Spleen (tissue), 11 donors: Measurements from ENCODE around the gene CLDN1. TPM values are rescaled to one million over a fixed set of nuclear protein-coding genes. Genes with fewer than 3 reads are reported as not detected.

Experiments
- DNase-seq: peaks from one replicate; pipeline ENCODE4 v3.0.0-alpha.2; 2020
- H3K27ac ChIP-seq, 8 donors: fragments of 200-600 bp; sonication (generic) in 7 of 8; 1 replicate in 4 of 8; 2 replicates in 4 of 8; pipeline versions ENCODE4 v1.5.0 to v1.8.0; 2016 to 2021; ENCODE audit warnings: inconsistent platforms in 4 of 8, mild to moderate bottlenecking in 4 of 8, moderate library complexity in 1 of 8
- H3K27me3 ChIP-seq, 7 donors: fragments of 200-600 bp; sonication (generic) in 6 of 7; replicated peaks in 1 of 7; 1 replicate in 4 of 7; 2 replicates in 3 of 7; pipeline versions ENCODE4 v1.5.0 to v1.8.0; 2016 to 2021; ENCODE audit warnings: inconsistent platforms in 3 of 7, mild to moderate bottlenecking in 1 of 7
- H3K36me3 ChIP-seq, 6 donors: fragments of 200-600 bp; sonication (generic) in 5 of 6; 1 replicate in 4 of 6; 2 replicates in 2 of 6; pipeline versions ENCODE4 v1.5.0 to v1.8.0; 2016 to 2021; ENCODE audit warnings: inconsistent platforms in 2 of 6
- H3K4me1 ChIP-seq, 6 donors: fragments of 200-600 bp; sonication (generic) in 5 of 6; 1 replicate in 3 of 6; 2 replicates in 3 of 6; pipeline versions ENCODE4 v1.5.0 to v1.8.0; 2016 to 2021; ENCODE audit warnings: inconsistent platforms in 3 of 6
- H3K4me3 ChIP-seq, 8 donors: fragments of 200-600 bp; sonication (generic) in 7 of 8; 1 replicate in 4 of 8; 2 replicates in 4 of 8; pipeline versions ENCODE4 v1.5.0 to v1.8.0; 2016 to 2021; ENCODE audit warnings: inconsistent platforms in 4 of 8, mild to moderate bottlenecking in 4 of 8, moderate library complexity in 2 of 8
- H3K9me3 ChIP-seq, 8 donors: fragments of 200-600 bp; sonication (generic) in 7 of 8; 1 replicate in 4 of 8; 2 replicates in 4 of 8; pipeline versions ENCODE4 v1.5.0 to v1.8.0; 2016 to 2021; ENCODE audit warnings: inconsistent platforms in 4 of 8
- POLR2A ChIP-seq, 3 donors: fragments of 450-650 bp; IDR thresholded peaks; one replicate each; pipeline ENCODE4 v1.5.1; 2017; ENCODE audit warnings: antibody characterized with exemption in 3 of 3, mild to moderate bottlenecking in 1 of 3
- POLR2AphosphoS5 ChIP-seq, 3 donors: sonication (generic); formaldehyde crosslinking; IDR thresholded peaks; one replicate each; pipeline ENCODE4 v1.5.1; 2017; ENCODE audit warnings: antibody characterized with exemption in 3 of 3
- whole genome bisulfite sequencing, 5 donors: extraction: QIAGEN DNeasy Blood & Tissue Kit in 3 of 5; methylation state at CpG; one replicate each; pipeline versions ENCODE4 v1.1.5 to v1.1.7; 2013 to 2018; 5-methylcytosine and 5-hydroxymethylcytosine counted together
- intact Hi-C: fragments of 100-400 bp; cut with DNase I; formaldehyde crosslinking; loops from one replicate; pipeline ENCODE4 v1.15.0; 2023; ENCODE audit warnings: low total_unique reads
- polyA plus RNA-seq, 3 donors: library from polyadenylated mRNA; stranded (reverse); fragments of 200-250 nt; gene quantifications; one replicate each; pipeline ENCODE4 v1.2.1, GENCODE V29; 2013
- total RNA-seq, 7 donors: library from RNA; depleted of rRNA in 3 of 7; stranded (reverse); fragments of >200 nt in 3 of 7; fragmentation: NEBNext Ultra II Directional in 4 of 7; extraction: Animal tissue kit (Norgen Biotek cat#: 25700) in 4 of 7; gene quantifications; one replicate each; pipeline versions ENCODE4 v1.1.0 to v1.2.1, GENCODE V29; 2016 to 2021
- TF ChIP-seq, protein P1 (sequence below), 11 experiments: fragments of 200-600 bp in 7 of 11; fragments of 450-650 bp in 4 of 11; sonication (generic) in 4 of 11; IDR thresholded peaks in 8 of 11; conservative IDR thresholded peaks in 3 of 11; 1 replicate in 7 of 11; 2 replicates in 4 of 11; pipeline versions ENCODE4 v1.4.0 to v1.8.0; 2016 to 2021; ENCODE audit warnings: antibody characterized with exemption in 11 of 11, inconsistent platforms in 4 of 11, mild to moderate bottlenecking in 1 of 11
- donor health status: healthy with polysubstance abuse.
- donor health status: DM: no; HTN: no; CAD: no; lungs with moderate emphysema.
- donor health status: DM: no; HTN: no; CAD: no.
- donor health status: Bipolar disorder and iron deficiency.
- donor health status: healthy.
- donor health status: DM: no; HTN: no; CAD: no.
- donor health status: DM: yes; HTN: yes; CAD: no.

Gene CLDN1
- total and polyA plus RNA-seq, 10 donors = 0.26 to 3.0 (median 0.91) TPM

DNA sequence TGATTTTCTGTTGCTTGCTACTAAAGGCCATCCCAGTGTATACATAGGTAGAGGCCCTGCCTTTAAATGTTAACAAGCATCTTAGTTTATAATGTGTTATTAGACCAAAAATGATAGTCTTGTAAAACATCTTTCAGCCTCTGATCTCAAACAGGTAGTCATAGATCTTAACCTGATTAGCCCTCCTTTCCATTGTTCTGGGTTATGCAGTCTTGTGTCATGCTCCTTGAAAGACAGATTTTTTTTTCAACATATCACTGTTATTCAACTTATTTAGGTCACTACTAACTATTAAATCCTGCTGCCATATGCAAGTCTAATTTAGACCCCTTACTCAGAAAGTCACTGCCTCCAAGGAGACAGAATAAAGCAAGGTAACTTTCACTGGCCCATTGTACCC lies 46.6 kb upstream of the CLDN1 start:
- no peaks in the 10 kb centered on the region for H3K36me3 ChIP-seq
- TF ChIP-seq POLR2A (IDR thresholded peaks at IDR 0.05) = no peak
- intact Hi-C loops = no loop called here
- no peaks in the 10 kb centered on the region for H3K27me3 ChIP-seq
- H3K4me3 ChIP-seq = no peak overlapping the region
- no peak for DNase-seq
- H3K4me1 ChIP-seq = no peaks in the 10 kb centered on the region
- no peaks in the 10 kb centered on the region for H3K9me3 ChIP-seq
- H3K27ac ChIP-seq = no peak overlapping the region

DNA sequence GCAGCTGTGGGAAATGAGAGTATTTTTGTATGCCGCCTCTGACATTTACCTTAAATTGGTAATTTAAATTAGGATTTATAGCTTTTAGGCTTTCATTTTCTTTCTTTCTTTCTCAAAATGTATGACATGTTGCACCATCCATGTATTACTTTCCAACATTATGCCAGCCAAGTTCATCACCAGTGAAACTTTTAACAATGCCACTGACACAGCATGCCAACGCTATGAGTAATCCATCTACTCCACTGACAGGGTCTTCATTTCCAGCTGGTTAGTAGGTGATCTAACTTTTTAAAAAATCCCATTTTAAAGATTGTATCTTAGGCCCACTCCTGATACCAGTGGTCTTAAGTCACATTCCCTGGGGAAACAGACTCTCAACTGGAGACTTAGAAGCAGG lies 43.9 kb upstream of the CLDN1 start:
- DNase-seq = no peak
- Histone ChIP-seq H3K9me3 (no peaks in the 10 kb centered on the region), H3K4me1 (no peaks in the 10 kb centered on the region), H3K27ac (no peak overlapping the region), H3K4me3 (no peak overlapping the region), H3K27me3 (no peaks in the 10 kb centered on the region), H3K36me3 (no peaks in the 10 kb centered on the region)
- TF ChIP-seq, protein P1, sequence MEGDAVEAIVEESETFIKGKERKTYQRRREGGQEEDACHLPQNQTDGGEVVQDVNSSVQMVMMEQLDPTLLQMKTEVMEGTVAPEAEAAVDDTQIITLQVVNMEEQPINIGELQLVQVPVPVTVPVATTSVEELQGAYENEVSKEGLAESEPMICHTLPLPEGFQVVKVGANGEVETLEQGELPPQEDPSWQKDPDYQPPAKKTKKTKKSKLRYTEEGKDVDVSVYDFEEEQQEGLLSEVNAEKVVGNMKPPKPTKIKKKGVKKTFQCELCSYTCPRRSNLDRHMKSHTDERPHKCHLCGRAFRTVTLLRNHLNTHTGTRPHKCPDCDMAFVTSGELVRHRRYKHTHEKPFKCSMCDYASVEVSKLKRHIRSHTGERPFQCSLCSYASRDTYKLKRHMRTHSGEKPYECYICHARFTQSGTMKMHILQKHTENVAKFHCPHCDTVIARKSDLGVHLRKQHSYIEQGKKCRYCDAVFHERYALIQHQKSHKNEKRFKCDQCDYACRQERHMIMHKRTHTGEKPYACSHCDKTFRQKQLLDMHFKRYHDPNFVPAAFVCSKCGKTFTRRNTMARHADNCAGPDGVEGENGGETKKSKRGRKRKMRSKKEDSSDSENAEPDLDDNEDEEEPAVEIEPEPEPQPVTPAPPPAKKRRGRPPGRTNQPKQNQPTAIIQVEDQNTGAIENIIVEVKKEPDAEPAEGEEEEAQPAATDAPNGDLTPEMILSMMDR (IDR thresholded peaks at IDR 0.05 in 8 of 11, conservative IDR thresholded peaks at IDR 0.05 in 3 of 11) = no peak
- TF ChIP-seq POLR2AphosphoS5 (IDR thresholded peaks at IDR 0.05) (no peak), POLR2A (IDR thresholded peaks at IDR 0.05) (no peak)
- 43 to 72% (median 50%) methylated on average over 2 of the region's 2 CpGs for WGBS, 5 donors
- intact Hi-C loops = no loop called here

DNA sequence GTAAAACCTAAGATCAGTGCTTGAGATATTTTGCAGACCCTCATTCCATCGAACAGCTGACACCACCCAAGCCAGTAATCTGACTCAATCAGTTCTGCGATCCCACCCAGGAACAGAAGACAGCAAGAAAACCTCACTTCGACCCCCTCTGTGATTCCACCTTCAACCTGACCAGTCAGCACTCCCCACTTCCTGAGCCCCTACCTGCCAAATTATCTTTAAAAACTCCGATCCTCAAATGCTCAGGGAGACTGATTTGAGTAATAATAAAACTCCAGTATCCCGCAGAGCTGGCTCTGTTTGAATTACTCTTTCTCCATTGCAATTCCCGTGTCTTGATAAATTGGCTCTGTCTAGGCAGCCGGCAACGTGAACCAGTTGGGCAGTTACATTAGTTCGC lies 40.0 kb upstream of the CLDN1 start:
- no peak for DNase-seq
- intact Hi-C loops = no loop called here
- H3K4me3 ChIP-seq = no peak overlapping the region
- H3K27ac ChIP-seq = no peak overlapping the region
- no peaks in the 10 kb centered on the region for H3K27me3 ChIP-seq
- H3K36me3 ChIP-seq = no peaks in the 10 kb centered on the region
- WGBS, 5 donors = 84 to 91% (median 89%) methylated on average over 9 of the region's 9 CpGs
- no peaks in the 10 kb centered on the region for H3K9me3 ChIP-seq
- H3K4me1 ChIP-seq = no peaks in the 10 kb centered on the region
- TF ChIP-seq POLR2A (IDR thresholded peaks at IDR 0.05) (no peak), POLR2AphosphoS5 (IDR thresholded peaks at IDR 0.05) (no peak)
- TF ChIP-seq, protein P1 (IDR thresholded peaks at IDR 0.05 in 8 of 11, conservative IDR thresholded peaks at IDR 0.05 in 3 of 11) = no peak

DNA sequence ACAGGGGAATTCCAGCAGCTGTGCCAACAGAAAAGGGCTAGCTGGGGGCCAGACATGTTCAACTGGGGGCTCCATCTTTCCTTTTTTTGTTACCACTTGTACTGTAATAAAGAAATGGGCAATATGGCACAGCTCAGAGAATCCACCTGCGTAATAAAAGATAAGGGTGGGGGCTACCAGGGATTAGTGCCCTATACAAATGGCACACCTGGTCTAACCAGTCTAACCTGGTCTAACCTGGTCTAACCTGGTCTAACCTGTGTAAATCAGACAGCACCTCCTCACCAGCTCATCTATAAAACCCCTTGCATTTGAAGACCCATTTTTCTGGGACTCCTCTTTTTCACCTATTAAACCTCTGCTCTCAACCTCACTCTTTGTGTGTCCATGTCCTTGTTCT lies 39.5 kb upstream of the CLDN1 start:
- Histone ChIP-seq H3K27me3 (no peaks in the 10 kb centered on the region), H3K4me3 (no peak overlapping the region), H3K4me1 (no peaks in the 10 kb centered on the region), H3K9me3 (no peaks in the 10 kb centered on the region), H3K27ac (no peak overlapping the region), H3K36me3 (no peaks in the 10 kb centered on the region)
- intact Hi-C loops = no loop called here
- WGBS, 5 donors = 89 to 100% (median 94%) methylated on average over 1 of the region's 1 CpG
- TF ChIP-seq, protein P1 (IDR thresholded peaks at IDR 0.05 in 8 of 11, conservative IDR thresholded peaks at IDR 0.05 in 3 of 11) = no peak
- no peak for TF ChIP-seq POLR2AphosphoS5 (IDR thresholded peaks at IDR 0.05)
- no peak for TF ChIP-seq POLR2A (IDR thresholded peaks at IDR 0.05)
- DNase-seq = no peak

DNA sequence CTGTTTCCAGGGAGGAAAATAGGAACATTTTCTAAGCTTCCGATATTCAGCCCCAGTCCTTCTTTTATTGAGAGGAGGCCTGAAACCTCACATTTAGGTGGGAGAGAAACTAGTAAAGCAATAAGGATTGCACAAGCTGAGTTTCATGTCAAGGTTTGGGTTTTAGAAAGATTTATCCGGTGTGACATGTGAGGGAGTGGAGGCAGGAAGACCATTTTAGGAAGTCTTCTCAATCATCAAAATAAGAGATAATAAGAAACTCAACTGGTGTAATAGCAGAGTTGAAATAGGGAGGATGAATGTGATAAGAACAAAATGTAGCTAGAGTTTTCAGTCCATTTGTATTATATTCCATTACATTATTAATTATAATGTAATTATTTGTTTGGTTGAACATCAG lies 38.0 kb upstream of the CLDN1 start:
- 77 to 94% (median 83%) methylated on average over 2 of the region's 2 CpGs for WGBS, 5 donors
- TF ChIP-seq, protein P1 (IDR thresholded peaks at IDR 0.05 in 8 of 11, conservative IDR thresholded peaks at IDR 0.05 in 3 of 11) = no peak
- TF ChIP-seq POLR2AphosphoS5 (IDR thresholded peaks at IDR 0.05) (no peak), POLR2A (IDR thresholded peaks at IDR 0.05) (no peak)

More for the DNA sequence above, 38.0 kb upstream of the CLDN1 start:
- no peak overlapping the region for H3K27ac ChIP-seq
- no peaks in the 10 kb centered on the region for H3K27me3 ChIP-seq
- H3K9me3 ChIP-seq = no peaks in the 10 kb centered on the region
- no peak overlapping the region for H3K4me3 ChIP-seq
- intact Hi-C loops = no loop called here
- no peaks in the 10 kb centered on the region for H3K4me1 ChIP-seq
- no peak for DNase-seq
- H3K36me3 ChIP-seq = no peaks in the 10 kb centered on the region
